K562 (cell line): ENCODE data around the gene TLCD1. TPM values are rescaled to one million over a fixed set of nuclear protein-coding genes. Genes with fewer than 3 reads are reported as not detected.

Experiments used
- ARHGAP35 ChIP-seq: fragments of 450-650 bp; IDR thresholded peaks from 2 replicates; pipeline ENCODE4 v1.6.1; 2018; ENCODE audit not compliant: partially characterized antibody
- ATF1 ChIP-seq, 2 experiments: fragments of 450-650 bp in 1 of 2; IDR thresholded peaks; 2 replicates each; pipeline ENCODE4 v1.6.1; 2016; ENCODE audit warnings: missing compliant biosample characterization in 1 of 2, missing genetic modification characterization in 1 of 2
- CSDE1 ChIP-seq, 2 experiments: fragments of 450-650 bp; IDR thresholded peaks; 2 replicates each; pipeline ENCODE4 v1.6.1; 2016; ENCODE audit warnings: mild to moderate bottlenecking in 1 of 2
- FOXM1 ChIP-seq, 2 experiments: fragments of 450-650 bp in 1 of 2; sonication (generic) in 1 of 2; formaldehyde crosslinking in 1 of 2; IDR thresholded peaks; 2 replicates each; pipeline versions ENCODE4 v1.6.1 to v1.9.0; 2017 to 2022; ENCODE audit warnings: low read depth in 2 of 2, mild to moderate bottlenecking in 2 of 2, missing genetic modification reagents in 1 of 2, moderate library complexity in 1 of 2
- NR1H2 ChIP-seq: sonication (generic); formaldehyde crosslinking; IDR thresholded peaks from 2 replicates; pipeline ENCODE4 v1.4.0; 2020; ENCODE audit warnings: mild to moderate bottlenecking, missing genetic modification reagents
- POLR2AphosphoS5 ChIP-seq: IDR thresholded peaks from 2 replicates; pipeline ENCODE4 v1.6.1; 2011; ENCODE audit warnings: mild to moderate bottlenecking, low read depth, low read length, moderate library complexity; ENCODE audit not compliant: control insufficient read depth, insufficient read depth
- SREBF1 ChIP-seq: fragments of 150-350 bp; IDR thresholded peaks from 2 replicates; pipeline ENCODE4 v1.6.1; 2014; ENCODE audit warnings: antibody characterized with exemption, low read depth, low read length, borderline replicate concordance
- WHSC1 ChIP-seq: IDR thresholded peaks from one replicate; pipeline ENCODE4 v1.6.1; 2012; ENCODE audit warnings: low read length, control low read depth, inconsistent platforms
- ZNF165 ChIP-seq: fragments of 250-450 bp; sonication (Bioruptor Pico); IDR thresholded peaks from 2 replicates; pipeline ENCODE4 v1.4.0; 2020; ENCODE audit warnings: borderline replicate concordance
- ZNF282 ChIP-seq: sonication (generic); formaldehyde crosslinking; IDR thresholded peaks from 2 replicates; pipeline ENCODE4 v1.8.1; 2023; ENCODE audit warnings: missing genetic modification reagents
- ZNF316 ChIP-seq: fragments of 450-650 bp; IDR thresholded peaks from 2 replicates; pipeline ENCODE4 v1.6.1; 2016
- polyA plus RNA-seq, 8 experiments: library from polyadenylated mRNA; depleted of rRNA in 4 of 8; stranded (reverse) in 5 of 8; unstranded in 3 of 8; fragments of >200 nt; fragmentation: Nextera tagmentation in 2 of 8; fragmentation: Illumina TruSeq in 1 of 8; extraction: Ambion mirVana in 2 of 8; extraction: Trizol in 1 of 8; gene quantifications; 2 replicates each; pipeline versions ENCODE4 v1.2.1 to v1.2.3, GENCODE V29; 2011 to 2014; ENCODE audit warnings: inconsistent platforms in 1 of 8, missing spikeins in 1 of 8
- total RNA-seq, 7 experiments: library from RNA; depleted of rRNA in 6 of 7; stranded (reverse); fragments of >200 nt in 6 of 7; fragmentation: Illumina TruSeq in 2 of 7; extraction: Trizol in 2 of 7; gene quantifications; 2 replicates each; pipeline versions ENCODE4 v1.2.1 to v1.2.3, GENCODE V29; 2011 to 2021; ENCODE audit warnings: low replicate concordance in 1 of 7
- TF ChIP-seq, protein P1 (sequence below): fragments of 450-650 bp; IDR thresholded peaks from 2 replicates; pipeline ENCODE4 v1.6.1; 2016; ENCODE audit warnings: low read depth
- TF ChIP-seq, protein P2 (sequence below): fragments of 250-450 bp; sonication (Bioruptor Pico); IDR thresholded peaks from 2 replicates; pipeline ENCODE4 v1.6.1; 2021; ENCODE audit warnings: mild to moderate bottlenecking
- TF ChIP-seq, protein P3 (sequence below): fragments of 250-450 bp; sonication (Bioruptor Pico); IDR thresholded peaks from 2 replicates; pipeline ENCODE4 v1.8.0; 2022; ENCODE audit warnings: moderate library complexity, mild to moderate bottlenecking, inconsistent platforms
- TF ChIP-seq, protein P4 (sequence below): sonication (generic); formaldehyde crosslinking; IDR thresholded peaks from 2 replicates; pipeline ENCODE4 v1.8.1; 2023; ENCODE audit warnings: mild to moderate bottlenecking, missing genetic modification reagents, moderate library complexity

Gene TLCD1
- total and polyA plus RNA-seq, 9 of the 15 experiments (the other 6 are each of a cell fraction or from before 2014, with no cell fraction given): 6.8 to 37.7 (median 21.7) TPM

DNA sequence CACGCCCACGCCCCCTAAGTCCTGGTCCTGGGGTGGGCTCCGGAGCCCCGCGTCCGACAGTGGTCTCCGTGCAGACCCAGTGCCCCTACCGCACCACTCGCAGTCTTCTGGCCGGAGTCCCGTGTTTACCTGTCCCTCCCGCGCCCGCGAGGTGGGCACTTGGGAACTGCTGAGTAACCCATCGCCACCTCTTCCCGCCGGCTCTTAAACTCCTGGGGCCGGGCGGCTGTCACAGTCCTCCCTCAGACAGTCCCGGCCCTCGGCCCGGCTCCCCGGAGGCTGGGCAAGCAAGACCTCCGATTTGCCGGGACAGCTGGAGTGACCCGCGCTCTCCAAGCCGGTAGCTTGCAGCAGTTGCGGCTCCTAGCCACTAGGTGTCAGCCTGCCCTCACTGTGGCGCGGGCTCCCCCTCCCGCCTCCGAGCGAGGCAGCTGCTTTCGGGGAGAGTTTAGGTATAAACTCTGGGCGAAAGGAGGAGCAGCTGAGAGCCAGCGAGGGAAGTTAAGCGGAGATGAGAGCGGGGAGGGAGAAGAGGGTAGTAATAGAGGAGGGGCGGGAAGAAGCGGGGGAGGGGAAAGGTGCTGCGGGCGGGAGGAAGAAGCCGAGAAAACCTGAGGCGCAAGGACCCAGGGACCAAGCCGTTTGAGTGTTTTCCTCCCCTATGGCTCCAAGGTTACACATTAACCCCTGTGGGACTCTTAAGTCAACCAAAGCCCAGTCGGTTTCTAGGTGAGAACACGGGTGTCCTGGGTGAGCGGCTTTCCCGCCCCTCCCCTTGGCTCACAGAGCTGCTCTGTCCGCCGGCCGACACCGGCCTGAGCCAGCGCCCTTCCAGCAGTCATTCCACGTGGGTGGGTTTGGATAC lies 826 bp upstream of the TLCD1 start (continued):
- TF ChIP-seq, protein P1, sequence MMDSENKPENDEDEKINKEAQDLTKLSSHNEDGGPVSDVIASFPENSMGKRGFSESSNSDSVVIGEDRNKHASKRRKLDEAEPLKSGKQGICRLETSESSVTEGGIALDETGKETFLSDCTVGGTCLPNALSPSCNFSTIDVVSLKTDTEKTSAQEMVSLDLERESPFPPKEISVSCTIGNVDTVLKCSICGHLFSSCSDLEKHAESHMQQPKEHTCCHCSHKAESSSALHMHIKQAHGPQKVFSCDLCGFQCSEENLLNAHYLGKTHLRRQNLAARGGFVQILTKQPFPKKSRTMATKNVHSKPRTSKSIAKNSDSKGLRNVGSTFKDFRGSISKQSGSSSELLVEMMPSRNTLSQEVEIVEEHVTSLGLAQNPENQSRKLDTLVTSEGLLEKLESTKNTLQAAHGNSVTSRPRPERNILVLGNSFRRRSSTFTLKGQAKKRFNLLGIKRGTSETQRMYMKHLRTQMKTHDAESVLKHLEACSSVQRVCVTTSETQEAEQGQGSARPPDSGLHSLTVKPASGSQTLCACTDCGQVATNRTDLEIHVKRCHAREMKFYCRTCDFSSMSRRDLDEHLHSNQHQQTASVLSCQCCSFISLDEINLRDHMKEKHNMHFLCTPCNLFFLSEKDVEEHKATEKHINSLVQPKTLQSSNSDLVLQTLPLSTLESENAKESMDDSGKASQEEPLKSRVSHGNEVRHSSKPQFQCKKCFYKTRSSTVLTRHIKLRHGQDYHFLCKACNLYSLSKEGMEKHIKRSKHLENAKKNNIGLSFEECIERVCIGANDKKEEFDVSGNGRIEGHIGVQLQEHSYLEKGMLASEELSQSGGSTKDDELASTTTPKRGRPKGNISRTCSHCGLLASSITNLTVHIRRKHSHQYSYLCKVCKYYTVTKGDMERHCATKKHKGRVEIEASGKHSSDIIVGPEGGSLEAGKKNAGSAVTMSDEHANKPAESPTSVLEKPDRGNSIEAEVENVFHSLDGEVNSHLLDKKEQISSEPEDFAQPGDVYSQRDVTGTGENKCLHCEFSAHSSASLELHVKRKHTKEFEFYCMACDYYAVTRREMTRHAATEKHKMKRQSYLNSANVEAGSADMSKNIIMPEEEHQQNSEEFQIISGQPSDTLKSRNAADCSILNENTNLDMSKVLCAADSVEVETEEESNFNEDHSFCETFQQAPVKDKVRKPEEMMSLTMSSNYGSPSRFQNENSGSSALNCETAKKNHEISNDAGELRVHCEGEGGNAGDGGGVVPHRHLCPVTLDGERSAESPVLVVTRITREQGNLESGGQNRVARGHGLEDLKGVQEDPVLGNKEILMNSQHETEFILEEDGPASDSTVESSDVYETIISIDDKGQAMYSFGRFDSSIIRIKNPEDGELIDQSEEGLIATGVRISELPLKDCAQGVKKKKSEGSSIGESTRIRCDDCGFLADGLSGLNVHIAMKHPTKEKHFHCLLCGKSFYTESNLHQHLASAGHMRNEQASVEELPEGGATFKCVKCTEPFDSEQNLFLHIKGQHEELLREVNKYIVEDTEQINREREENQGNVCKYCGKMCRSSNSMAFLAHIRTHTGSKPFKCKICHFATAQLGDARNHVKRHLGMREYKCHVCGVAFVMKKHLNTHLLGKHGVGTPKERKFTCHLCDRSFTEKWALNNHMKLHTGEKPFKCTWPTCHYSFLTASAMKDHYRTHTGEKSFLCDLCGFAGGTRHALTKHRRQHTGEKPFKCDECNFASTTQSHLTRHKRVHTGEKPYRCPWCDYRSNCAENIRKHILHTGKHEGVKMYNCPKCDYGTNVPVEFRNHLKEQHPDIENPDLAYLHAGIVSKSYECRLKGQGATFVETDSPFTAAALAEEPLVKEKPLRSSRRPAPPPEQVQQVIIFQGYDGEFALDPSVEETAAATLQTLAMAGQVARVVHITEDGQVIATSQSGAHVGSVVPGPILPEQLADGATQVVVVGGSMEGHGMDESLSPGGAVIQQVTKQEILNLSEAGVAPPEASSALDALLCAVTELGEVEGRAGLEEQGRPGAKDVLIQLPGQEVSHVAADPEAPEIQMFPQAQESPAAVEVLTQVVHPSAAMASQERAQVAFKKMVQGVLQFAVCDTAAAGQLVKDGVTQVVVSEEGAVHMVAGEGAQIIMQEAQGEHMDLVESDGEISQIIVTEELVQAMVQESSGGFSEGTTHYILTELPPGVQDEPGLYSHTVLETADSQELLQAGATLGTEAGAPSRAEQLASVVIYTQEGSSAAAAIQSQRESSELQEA: no peak
- TF ChIP-seq NR1H2: 0 out of 2 replicates have a peak, but pooled peaks have one; percentile 73
- TF ChIP-seq, protein P2, sequence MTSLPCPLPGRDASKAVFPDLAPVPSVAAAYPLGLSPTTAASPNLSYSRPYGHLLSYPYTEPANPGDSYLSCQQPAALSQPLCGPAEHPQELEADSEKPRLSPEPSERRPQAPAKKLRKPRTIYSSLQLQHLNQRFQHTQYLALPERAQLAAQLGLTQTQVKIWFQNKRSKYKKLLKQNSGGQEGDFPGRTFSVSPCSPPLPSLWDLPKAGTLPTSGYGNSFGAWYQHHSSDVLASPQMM (CRISPR knock-in tag): no peak
- no peak for TF ChIP-seq WHSC1
- TF ChIP-seq POLR2AphosphoS5: peak; percentile 42
- peak; percentile 49; the same call in 1 of the 2 replicates for TF ChIP-seq FOXM1 (IDR thresholded peaks at IDR 0.05; ENCODE audit: low read depth)
- peak; percentile 78; the same call in 1 of the 2 replicates for TF ChIP-seq FOXM1 (CRISPR knock-in tag; IDR thresholded peaks at IDR 0.05; ENCODE audit: low read depth)
- no peak for TF ChIP-seq ARHGAP35
- TF ChIP-seq, protein P3, sequence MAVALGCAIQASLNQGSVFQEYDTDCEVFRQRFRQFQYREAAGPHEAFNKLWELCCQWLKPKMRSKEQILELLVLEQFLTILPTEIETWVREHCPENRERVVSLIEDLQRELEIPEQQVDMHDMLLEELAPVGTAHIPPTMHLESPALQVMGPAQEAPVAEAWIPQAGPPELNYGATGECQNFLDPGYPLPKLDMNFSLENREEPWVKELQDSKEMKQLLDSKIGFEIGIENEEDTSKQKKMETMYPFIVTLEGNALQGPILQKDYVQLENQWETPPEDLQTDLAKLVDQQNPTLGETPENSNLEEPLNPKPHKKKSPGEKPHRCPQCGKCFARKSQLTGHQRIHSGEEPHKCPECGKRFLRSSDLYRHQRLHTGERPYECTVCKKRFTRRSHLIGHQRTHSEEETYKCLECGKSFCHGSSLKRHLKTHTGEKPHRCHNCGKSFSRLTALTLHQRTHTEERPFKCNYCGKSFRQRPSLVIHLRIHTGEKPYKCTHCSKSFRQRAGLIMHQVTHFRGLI: no peak
- no peak for TF ChIP-seq ZNF165 (CRISPR knock-in tag)
- peak; percentile 57; the same call in 1 of the 2 replicates for TF ChIP-seq SREBF1
- TF ChIP-seq, protein P4, sequence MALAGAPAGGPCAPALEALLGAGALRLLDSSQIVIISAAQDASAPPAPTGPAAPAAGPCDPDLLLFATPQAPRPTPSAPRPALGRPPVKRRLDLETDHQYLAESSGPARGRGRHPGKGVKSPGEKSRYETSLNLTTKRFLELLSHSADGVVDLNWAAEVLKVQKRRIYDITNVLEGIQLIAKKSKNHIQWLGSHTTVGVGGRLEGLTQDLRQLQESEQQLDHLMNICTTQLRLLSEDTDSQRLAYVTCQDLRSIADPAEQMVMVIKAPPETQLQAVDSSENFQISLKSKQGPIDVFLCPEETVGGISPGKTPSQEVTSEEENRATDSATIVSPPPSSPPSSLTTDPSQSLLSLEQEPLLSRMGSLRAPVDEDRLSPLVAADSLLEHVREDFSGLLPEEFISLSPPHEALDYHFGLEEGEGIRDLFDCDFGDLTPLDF (CRISPR knock-in tag): peak; percentile 94
- no peak; the same call in 1 of the 2 replicates for TF ChIP-seq ZNF316
- no peak for TF ChIP-seq ATF1 (CRISPR knock-in tag; IDR thresholded peaks at IDR 0.05)
- TF ChIP-seq ATF1 (tag; IDR thresholded peaks at IDR 0.05): peak; percentile 56
- 0 out of 2 replicates have a peak, but pooled peaks have one; percentile 7 for TF ChIP-seq ZNF282 (CRISPR knock-in tag)
- no peak for TF ChIP-seq CSDE1 (IDR thresholded peaks at IDR 0.05)
